Measurements from ENCODE around the gene TAF4.

- TF ChIP-seq, protein P1, sequence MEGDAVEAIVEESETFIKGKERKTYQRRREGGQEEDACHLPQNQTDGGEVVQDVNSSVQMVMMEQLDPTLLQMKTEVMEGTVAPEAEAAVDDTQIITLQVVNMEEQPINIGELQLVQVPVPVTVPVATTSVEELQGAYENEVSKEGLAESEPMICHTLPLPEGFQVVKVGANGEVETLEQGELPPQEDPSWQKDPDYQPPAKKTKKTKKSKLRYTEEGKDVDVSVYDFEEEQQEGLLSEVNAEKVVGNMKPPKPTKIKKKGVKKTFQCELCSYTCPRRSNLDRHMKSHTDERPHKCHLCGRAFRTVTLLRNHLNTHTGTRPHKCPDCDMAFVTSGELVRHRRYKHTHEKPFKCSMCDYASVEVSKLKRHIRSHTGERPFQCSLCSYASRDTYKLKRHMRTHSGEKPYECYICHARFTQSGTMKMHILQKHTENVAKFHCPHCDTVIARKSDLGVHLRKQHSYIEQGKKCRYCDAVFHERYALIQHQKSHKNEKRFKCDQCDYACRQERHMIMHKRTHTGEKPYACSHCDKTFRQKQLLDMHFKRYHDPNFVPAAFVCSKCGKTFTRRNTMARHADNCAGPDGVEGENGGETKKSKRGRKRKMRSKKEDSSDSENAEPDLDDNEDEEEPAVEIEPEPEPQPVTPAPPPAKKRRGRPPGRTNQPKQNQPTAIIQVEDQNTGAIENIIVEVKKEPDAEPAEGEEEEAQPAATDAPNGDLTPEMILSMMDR (IDR thresholded peaks at IDR 0.05): no peak
- TF ChIP-seq POLR2AphosphoS5 (IDR thresholded peaks at IDR 0.05; ENCODE audit: insufficient read depth in 1 of 2, low read depth in 1 of 2) (peak in 1 of 2 donors; percentile 24), POLR2A (IDR thresholded peaks at IDR 0.05) (no peak)
Measured at GRCh38 chr20:62066339-62066982, 780 bp upstream of the TAF4 start.

Data from vagina (tissue), 2 donors.